HG03442 (cell line): ENCODE data around the gene IYD.
"Not testable (repeated sequence)": the region's sequence is repeated elsewhere in the genome, so short reads cannot be mapped to it uniquely, and the experiment has no call there.

Source experiments
- ATAC-seq: cut with Tn5 transposase; IDR thresholded peaks from one replicate; pipeline ENCODE4 v1.9.1; 2021; ENCODE audit warnings: mild to moderate bottlenecking, moderate library complexity; ENCODE audit not compliant: unreplicated experiment

Gene IYD

DNA sequence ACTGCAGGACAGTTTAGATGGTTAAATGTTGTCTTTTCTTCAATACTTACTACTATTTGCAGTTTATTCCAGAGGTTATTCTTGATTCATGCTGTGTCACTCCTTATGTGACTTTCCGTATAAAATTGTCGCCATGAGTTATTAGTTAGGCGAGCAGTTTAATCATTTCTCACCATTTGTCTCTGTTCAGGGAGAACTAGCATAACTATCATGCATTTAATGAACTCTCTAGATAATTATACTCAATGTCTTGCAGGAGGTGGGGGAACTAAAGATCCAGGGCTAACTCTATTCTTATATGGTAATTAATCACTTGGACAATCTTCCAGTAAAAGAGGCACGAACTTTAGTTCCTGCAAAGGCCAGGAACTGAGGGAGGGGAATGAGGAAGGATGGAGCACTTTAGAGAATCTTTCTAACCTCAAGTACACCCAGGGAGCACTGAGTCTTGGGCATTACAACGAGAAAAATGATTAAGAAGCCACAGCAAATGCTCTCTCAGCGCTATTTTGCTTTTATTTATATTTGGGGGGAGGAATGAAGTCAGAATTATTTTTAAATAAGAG, 58.3 kb downstream of the IYD start:
- ATAC-seq = no peak

GRCh38 chr6:150427843-150428242, 59.0 kb downstream of the IYD start:
- no peak for ATAC-seq

DNA sequence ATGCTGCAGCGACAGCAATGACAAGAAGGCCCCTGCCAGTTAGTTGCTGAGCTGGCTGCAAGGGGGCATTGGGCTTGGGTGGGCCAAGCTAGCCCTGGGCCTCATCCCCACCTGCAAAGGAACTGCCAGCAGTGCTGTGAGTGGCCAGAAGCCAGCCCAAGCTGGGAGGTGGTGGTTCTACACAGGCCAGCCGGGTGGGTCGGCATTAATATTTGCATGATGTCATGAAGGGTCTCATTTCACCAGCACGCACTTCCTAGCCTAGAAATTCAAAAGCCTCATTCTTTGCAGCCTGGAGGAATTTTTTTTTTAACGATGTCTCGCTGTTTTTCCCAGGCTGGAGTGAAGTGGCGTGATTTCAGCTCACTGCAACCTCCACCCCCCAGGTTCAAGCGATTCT, 62.0 kb downstream of the IYD start:
- ATAC-seq = no peak

- ATAC-seq = no peak
Observed at GRCh38 chr6:150435360-150435759, 66.5 kb downstream of the IYD start.

GRCh38 chr6:150435832-150436231, 67.0 kb downstream of the IYD start:
- no peak for ATAC-seq

GRCh38 chr6:150439373-150439772, 70.6 kb downstream of the IYD start:
- ATAC-seq = no peak

- ATAC-seq = no peak
Observed at GRCh38 chr6:150443621-150444020, 74.8 kb downstream of the IYD start.

DNA sequence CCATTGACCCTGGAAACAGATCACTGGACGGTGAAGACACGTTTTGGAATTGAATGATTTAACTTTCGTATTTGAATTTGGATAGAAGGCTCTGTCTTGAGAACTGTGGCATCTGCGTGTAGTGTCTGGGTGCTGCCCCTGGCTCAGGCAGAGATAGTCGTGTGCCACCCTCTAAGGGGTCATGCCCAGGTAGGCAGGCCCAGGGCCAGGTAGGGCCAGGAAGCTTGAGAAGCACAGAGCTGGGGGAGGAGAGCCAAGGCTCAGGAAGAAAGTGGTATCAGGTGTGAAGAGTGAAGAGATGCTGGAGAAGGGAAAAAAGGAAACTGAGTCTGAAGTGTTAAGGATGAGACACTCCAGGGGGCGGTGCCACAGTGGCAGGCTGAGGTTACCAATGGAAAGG, 75.5 kb downstream of the IYD start:
- ATAC-seq = no peak

- ATAC-seq = no peak
Observed at GRCh38 chr6:150445486-150445885, 76.7 kb downstream of the IYD start.

DNA sequence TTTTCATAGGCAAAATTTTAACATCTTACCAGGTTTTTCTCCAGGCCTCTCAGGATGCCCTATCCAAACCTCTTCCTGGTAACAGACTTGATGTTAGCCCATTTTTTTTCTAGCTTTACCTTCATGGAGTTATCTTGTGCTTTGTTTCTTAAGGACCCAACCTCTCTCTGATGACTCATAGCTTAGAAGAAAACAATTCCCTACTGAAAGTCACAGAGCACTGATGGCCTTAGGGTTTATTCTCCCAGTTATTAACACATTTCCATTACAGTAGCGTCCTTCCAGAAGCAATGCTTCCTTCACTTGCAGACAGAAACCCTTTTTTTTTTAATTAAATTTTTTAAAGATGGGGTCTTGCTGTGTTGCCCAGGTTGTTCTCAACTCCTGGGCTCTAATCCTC, 79.4 kb downstream of the IYD start:
- ATAC-seq = no peak

DNA sequence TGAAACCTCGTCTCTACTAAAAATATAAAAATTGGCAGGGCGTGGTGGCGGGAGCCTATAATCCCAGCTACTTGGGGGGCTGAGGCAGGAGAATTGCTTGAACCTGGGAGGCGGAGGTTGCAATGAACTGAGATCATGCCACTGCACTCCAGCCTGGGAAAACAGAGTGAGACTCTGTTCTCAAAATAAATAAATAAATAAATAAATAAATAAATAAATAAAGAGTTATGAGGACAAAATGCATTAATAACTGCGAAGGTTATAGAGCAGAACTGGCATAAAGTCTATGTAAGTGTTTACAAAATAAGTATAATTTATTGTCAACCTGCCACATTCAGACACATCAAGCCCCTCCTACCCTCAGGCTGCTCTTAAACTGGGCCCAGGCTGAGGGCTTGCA, 80.2 kb downstream of the IYD start:
- not testable (repeated sequence) for ATAC-seq

- no peak for ATAC-seq
Observed at GRCh38 chr6:150450918-150451317, 82.1 kb downstream of the IYD start.

DNA sequence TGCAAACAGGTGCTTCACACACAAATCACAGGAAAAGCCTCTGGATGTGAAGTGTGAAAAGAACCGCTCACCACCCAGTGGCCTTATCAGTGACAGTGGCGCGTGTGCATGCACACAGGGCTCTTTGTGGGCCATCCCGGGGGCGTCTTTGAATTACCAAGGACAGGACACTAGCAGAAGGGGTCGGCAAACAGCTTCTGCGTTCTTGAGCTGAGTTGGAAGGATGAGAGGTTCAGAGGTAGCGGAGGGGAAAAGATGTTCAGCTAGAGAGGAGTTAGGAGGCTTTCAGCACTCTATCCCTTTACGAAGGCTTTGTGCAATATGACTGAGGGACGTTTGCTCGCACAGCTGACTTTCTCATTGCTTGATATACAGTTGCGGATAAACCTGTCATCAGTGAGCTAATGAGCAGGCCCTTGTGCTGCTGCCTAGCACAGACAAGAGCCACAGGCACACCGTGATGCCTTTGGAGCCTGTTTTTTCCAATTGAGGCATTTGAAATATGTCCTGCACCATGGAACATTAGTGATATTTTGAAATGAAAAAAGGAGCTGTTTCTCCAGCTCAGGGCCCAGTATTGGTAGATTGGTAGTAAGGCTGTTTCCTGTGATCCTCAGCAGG, 83.1 kb downstream of the IYD start:
- no peak for ATAC-seq

DNA sequence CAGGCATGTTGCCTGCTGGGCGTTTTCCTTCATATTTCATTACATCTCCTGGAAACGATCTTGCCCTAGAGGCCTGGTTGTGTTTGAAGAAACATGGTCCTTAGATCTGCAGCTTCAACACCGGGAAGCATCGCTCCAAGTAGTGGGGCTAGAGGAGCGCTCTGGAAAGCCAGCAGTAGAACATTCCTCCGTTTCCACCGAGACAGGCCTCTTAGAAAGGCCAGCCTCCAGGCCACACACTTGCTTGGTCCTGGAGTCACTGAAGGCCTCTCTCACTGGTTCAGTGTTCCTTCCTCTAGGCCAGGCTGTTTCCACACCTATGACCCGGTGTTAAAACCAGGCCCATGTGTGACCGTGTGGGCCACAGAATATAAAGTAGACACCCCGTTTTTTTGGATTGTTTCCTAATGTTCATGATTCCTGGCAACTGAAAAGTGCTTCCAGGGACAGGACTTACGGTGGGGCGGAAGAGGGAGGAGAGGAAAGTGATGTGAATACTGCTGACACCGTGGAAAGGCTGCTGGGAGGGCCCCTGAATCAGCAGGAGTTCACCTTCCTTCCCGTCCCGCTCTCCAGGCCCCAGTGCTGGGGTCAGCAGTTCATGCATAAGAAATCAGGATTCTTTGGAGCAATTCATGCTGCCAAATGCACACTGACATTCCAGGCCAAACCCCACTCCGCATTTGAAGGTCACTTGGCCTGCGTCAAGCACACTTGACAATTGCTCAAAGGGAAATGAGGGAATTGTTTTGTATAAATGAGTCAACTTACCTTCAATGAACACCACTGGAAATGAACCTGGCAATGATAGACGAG, 83.8 kb downstream of the IYD start:
- ATAC-seq = no peak

GRCh38 chr6:150453357-150453756, 84.5 kb downstream of the IYD start:
- ATAC-seq = no peak
